GM19455 (cell line): ENCODE results near the gene CANT1.

Experiments
- ATAC-seq: cut with Tn5 transposase; IDR thresholded peaks from one replicate; pipeline ENCODE4 v1.9.1; 2021; ENCODE audit not compliant: unreplicated experiment

CANT1 gene

GRCh38 chr17:78979780-78980623, 29.6 kb downstream of the CANT1 start, which contains the start of gene LGALS3BP:
TSS of gene LGALS3BP (minus strand) at chr17:78979923. CDS start at chr17:78977191, 2,732 bp downstream.
- no peak for ATAC-seq

DNA sequence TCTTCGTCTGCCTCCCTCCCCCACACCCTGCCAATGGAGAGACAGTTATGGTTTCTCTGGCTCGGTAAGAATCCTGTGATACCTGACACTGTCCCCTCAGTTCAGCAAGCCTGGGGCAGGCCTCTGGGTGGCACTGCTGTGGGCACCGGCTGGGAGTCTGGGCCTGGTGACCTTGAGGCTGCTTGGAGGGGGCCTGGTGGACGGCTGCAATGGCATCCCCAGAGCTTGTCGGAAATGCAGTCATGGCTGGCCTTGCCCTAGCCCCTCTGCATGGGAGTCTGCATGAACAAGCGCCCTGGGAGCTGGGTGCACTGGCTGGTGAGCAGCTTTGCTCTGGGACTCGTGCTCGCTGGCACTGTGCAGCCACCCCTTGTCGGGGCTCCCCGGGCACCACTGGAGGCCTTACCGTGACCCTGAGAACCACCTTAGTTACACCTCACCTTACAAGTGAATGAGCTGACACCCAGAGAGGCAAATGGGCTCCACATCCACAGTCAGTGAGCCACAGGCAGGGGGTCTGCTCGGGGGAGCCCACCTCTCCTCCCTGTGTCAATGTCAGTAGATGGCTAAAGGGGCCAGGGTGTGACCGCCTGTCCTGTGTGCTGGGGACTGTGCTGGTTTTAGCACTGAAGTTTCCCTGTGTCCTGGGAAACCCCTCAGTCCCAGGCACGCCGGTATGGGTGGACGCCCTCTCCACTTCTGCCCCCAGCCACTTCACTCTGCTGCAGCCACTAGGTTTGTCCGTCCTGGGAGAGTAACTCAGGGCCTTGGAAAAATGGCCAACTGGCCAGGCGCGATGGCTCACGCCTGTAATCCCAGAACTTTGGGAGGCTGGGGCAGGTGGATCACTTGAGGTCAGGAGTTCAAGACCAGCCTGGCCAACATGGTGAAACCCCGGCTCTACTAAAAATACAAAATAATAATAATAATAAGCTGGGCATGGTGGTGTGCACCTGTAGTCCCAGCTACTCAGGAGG, 31.3 kb downstream of the CANT1 start:
- ATAC-seq: no peak

- ATAC-seq: no peak
Measured at GRCh38 chr17:78977681-78977943, 32.0 kb downstream of the CANT1 start.

GRCh38 chr17:78976907-78977680, 32.5 kb downstream of the CANT1 start:
- no peak for ATAC-seq

DNA sequence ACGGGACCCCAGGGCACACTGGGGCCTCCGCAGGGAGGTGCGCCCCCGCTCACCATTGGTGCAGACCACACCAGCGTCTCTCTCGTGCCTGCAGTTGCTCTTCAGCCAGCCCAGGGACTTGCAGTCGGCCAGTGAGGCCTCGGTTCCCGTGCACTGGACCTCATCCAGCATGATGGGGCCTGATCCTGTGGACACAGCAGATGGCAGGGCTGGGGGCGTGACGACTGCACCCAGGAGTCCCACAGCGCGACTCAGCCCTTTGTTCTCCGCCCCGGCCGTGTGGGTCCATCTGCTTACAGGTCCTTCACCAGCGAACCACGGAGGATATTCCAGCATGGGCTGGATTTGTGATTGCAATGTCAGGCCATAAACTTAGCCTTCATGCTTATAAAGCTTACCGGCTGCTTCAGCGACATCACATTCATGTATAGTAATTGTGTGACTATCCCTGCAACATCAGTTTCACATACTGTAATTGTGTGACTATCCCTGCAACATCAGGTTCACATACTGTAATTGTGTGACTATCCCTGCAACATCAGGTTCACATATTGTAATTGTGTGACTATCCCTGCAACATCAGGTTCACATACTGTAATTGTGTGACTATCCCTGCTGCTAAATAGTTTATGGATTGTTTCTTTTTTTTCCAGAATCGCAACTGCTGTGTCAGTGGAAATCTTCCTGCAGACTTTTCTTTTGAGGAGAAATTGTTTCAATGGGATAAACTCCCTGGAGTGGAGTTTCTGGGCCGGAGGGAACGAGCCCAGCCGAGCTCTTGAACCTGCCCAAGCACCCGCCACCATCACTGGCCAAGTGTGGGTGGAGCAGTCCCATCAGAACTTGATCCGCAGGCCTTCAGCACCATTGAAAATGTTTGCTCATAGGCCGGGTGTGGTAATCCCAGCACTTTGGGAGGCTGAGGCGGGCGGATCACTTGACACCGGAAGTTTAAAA, 34.7 kb downstream of the CANT1 start:
- ATAC-seq: no peak

DNA sequence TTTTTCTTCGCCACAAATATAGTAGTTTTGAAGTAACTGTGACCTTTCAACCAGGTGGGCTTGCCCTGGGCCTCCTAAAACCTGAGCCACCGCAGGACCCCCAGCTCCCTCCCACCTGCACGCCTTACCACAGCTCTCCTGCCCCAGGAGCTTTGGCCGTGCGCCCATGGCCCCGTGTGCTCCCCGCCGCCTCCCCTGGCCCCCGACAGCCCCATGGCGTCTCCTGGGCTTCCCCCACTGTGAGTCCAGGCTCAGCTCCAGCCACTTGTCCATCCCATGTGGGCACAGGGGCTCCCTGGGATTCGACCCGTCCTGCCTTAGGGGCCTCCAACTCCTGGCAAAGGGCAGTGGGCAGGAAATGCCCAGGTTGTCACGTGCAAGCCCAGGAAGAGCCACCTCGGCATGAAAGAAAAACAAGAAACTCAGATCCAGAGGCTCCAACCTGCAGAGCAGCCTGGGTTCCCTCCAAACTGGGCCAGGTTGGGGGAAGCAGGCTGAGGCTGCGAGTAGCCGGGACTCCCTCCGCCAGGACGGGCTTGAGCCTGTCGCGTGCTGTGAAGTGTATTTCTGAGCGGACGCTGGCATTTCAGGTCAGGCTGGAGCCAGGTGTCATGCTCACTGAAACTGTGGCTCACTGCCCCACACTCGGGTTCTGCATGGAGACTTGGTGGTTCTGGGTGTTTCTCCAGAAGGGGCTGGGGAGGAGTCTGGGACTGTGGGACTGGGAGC, 35.6 kb downstream of the CANT1 start:
- no peak for ATAC-seq

DNA sequence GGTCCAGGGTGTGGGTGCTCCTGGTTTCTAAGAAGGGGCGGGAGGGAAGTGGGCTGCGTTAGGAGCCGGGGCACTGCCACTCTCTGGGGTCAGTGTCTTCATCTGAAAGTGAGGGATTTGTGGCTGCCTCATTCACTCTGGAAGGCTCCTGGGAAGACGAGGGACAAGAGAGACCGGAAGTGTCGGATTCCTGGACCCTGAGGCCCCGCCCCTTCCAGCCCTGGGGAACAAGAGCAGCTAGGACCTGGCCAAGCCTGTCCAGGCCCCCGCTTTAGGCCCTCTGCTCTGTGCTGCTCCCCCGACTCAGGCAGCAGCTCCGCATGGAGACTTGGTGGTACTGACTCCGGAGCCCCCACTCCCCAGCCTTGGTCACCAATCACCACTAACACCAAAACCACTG, 36.4 kb downstream of the CANT1 start:
- ATAC-seq: no peak

GRCh38 chr17:78972507-78973105, 37.0 kb downstream of the CANT1 start:
- ATAC-seq: no peak

- no peak for ATAC-seq
Measured at GRCh38 chr17:78971756-78972506, 37.6 kb downstream of the CANT1 start.

- ATAC-seq: no peak
Measured at GRCh38 chr17:78970834-78971755, 38.5 kb downstream of the CANT1 start.

GRCh38 chr17:78969865-78970264, 39.7 kb downstream of the CANT1 start:
- no peak for ATAC-seq

DNA sequence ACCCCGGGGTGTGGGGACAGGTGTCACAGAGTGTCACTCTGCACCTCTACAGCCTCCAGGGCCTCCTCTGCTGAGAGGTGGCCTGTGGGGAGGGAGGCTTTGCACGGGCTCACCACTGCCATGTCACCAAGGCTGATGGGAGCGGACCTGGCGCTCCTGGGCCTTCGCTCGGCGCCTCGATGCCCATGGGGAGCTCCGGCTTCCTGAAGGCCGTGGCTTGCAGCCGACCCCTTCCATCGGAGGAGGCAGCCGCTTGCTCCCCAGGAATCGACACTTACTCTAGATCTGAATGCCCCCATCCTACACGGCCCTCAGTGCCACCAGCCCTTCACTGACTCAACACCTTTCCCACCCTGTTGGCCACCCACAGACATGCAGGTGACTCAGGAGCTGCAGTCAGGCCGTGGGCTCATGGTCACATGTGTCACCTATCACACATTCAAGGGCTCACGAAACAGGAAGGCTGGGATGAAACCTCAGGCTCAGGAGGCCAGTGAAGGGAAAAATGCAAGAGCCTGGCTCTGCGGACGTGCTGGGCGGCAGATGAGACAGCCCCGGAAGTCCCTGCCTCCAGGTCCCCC, 41.7 kb downstream of the CANT1 start:
- no peak for ATAC-seq

DNA sequence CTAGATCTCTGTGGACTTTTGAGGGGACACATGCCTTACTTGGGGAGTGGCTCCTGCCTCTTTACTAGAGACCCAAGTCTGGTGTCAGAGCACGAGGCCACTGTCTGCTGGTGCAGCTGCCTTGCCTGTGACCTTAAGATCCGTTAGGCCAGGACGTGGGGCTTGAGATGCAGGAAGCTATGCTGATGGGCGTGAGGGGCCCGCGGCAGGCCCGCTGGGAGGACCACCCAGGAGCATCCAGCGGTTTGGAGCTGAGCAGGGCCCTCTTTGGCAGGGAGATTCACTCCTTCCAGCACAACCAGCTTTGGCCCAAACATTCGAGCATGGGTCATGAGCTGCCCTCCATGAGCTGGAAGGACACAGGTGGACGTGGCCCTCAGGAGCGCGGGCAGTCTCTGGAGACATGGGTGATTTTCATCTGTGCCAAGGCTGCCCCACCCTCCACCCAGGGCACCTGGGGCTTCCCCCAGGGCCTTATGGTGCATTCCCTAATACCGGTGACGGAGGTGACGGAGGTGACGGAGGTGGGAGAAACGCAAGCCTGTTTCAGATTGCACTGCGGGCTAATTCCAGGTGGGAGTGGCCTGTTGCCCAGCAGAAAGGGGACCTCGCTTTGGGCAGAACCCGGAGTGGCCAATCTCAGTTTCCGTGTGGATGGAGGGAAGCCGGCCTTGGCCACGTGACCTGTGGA, 42.5 kb downstream of the CANT1 start:
- ATAC-seq: no peak

GRCh38 chr17:78966123-78966813, 43.3 kb downstream of the CANT1 start:
- no peak for ATAC-seq

- ATAC-seq: no peak
Measured at GRCh38 chr17:78965491-78965924, 44.1 kb downstream of the CANT1 start.

- ATAC-seq: no peak
Measured at GRCh38 chr17:78963378-78963777, 46.2 kb downstream of the CANT1 start.
